Measurements from ENCODE around the gene TPM2.
A peak's percentile ranks its signal among the peaks of the same experiment; 100 is the strongest.

Gene TPM2

DNA sequence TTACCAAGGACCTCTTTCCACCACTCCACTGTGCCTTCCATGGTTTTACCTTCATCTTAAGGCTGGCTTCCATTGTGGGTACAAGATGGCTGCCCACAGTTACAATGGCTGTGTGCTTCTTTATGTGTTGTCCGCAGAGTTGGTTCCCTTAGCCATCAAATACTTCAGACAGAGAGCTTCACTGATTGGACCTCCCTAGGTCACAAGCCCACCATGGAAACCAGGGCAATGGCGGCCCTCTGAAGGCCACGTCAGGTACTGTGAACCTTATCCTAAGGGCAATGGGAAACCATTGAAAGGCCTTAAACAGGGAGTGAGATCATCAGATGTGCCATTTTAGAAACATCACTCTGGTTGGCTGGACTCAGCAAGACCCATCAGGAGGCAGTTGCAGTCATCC is 21.8 kb downstream of the TPM2 start:
- TF ChIP-seq, protein P1, sequence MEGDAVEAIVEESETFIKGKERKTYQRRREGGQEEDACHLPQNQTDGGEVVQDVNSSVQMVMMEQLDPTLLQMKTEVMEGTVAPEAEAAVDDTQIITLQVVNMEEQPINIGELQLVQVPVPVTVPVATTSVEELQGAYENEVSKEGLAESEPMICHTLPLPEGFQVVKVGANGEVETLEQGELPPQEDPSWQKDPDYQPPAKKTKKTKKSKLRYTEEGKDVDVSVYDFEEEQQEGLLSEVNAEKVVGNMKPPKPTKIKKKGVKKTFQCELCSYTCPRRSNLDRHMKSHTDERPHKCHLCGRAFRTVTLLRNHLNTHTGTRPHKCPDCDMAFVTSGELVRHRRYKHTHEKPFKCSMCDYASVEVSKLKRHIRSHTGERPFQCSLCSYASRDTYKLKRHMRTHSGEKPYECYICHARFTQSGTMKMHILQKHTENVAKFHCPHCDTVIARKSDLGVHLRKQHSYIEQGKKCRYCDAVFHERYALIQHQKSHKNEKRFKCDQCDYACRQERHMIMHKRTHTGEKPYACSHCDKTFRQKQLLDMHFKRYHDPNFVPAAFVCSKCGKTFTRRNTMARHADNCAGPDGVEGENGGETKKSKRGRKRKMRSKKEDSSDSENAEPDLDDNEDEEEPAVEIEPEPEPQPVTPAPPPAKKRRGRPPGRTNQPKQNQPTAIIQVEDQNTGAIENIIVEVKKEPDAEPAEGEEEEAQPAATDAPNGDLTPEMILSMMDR (IDR thresholded peaks at IDR 0.05; ENCODE audit: low read depth, low read length, missing control alignments) = no peak
- DNase-seq (ENCODE audit: low read depth) = no peak
- H3K4me3 ChIP-seq (ENCODE audit: low read depth, low read length) = no peak overlapping the region

DNA sequence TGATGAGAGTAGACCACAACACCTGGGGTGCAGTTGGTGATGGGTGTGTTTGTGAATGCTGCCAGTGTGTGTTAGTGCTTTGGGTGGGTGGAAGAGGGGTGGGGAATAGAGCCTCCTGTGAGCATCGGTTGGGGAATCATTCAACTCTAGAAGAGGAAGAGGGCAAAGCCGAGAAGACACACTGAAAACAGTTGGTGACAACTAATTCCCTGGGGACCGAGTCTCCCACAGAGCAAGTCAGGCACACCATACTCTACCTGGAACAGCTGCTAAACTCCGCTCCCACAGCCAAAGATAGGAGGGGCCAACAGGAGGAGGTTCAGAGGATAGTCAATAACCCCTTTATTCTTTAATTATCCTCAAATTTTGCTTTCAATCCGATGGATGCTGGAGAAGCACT is 23.2 kb downstream of the TPM2 start:
- TF ChIP-seq, protein P1 (IDR thresholded peaks at IDR 0.05; ENCODE audit: low read depth, low read length, missing control alignments) = no peak
- H3K4me3 ChIP-seq (ENCODE audit: low read depth, low read length) = no peak overlapping the region
- DNase-seq (ENCODE audit: low read depth) = no peak

DNA sequence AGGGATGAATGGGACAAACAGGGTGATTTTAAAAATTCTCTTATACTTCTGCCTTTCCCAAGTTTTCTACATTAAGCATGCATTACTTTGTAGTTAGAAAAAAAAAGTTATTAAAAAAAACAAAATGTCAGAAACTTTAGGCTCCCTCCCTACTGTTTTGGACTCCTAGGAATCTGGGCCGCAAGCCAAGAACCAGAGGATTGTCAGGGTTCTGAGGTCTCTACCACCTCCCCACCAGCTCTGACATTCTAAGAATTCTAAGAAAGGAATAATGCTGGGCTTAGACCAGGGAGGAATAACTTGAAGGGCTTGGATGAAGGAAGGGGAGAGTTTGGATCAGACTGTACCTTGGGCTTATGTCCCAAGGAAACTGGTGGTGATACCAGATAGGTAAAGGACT is 23.7 kb downstream of the TPM2 start:
- no peak for DNase-seq (ENCODE audit: low read depth)
- TF ChIP-seq, protein P1 (IDR thresholded peaks at IDR 0.05; ENCODE audit: low read depth, low read length, missing control alignments) = no peak
- H3K4me3 ChIP-seq (ENCODE audit: low read depth, low read length) = no peak overlapping the region

DNA sequence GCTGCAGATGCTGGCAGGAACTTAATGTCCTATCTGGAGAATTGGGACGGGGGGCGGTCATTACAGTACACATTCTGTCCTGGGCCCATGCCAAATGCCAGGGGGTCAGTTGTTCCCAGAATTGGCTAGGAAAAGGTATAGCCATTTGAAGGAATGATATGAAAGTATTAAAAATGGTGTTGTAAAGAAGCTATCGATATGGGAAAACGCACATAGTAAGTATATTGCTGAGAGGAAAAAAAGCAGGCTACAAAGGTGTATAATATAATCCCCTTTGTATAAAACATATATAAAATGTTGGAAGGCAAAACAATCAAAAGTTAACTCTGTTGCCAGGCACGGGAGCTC is 24.3 kb downstream of the TPM2 start:
- TF ChIP-seq, protein P1 (IDR thresholded peaks at IDR 0.05; ENCODE audit: low read depth, low read length, missing control alignments) = no peak
- H3K4me3 ChIP-seq (ENCODE audit: low read depth, low read length) = peak overlapping the region; percentile 86
- no peak for DNase-seq (ENCODE audit: low read depth)

DNA sequence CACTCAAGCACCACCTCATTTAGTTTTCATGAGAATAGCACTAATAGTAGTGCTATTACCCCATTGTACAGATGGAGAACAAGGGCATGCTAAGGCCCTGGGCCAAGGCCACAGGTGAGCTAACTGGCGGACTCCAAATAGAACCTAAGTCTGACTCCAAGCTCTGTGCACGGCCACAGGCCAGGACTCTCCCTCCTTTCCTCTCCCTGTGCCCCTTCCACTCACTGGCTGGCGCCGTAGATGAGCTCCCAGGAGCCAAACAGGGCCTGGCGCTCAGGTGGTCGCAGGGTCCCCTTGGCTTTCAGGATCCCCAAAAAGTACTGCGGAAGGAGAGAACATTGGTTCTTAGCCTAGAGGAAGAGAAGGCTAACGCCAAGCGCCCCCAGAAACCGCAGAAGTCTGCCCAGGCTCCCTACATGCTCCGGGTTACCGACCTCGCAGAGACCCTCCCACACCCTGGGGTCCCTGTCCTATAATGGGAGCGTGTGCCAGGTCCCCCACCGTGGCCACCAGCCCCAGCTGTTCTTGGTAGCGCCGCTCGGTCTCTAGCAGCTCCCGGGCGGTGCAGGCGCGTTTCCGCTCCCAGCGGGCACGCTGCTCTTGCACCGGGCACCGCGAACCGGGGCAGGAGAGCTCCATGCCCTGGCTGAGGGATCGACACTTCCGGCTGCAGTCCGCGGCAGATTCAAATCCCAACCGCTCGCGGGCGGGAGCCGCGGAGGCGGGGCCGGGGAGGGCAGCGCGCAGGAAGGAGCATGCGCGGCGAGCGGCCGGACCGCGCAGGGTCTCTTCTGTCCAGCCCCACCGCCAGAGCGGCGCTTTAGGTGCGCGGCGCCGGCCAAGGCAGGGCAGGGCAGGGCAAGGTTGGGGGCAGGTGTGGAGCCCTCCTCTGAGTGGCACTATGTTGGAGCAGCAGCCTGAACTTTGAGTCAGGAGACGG is 24.9 kb downstream of the TPM2 start, which contains the start of gene ARHGEF39:
ARHGEF39 (minus strand) TSS at position 665 of the 940 bp plus-strand sequence; CDS start at position 639, 26 bp downstream.
- H3K4me3 ChIP-seq (ENCODE audit: low read depth, low read length) = peak within 1 kb of the TSS; percentile 86
- DNase-seq (ENCODE audit: low read depth) = no peak
- TF ChIP-seq, protein P1 (IDR thresholded peaks at IDR 0.05; ENCODE audit: low read depth, low read length, missing control alignments) = peak; percentile 13

DNA sequence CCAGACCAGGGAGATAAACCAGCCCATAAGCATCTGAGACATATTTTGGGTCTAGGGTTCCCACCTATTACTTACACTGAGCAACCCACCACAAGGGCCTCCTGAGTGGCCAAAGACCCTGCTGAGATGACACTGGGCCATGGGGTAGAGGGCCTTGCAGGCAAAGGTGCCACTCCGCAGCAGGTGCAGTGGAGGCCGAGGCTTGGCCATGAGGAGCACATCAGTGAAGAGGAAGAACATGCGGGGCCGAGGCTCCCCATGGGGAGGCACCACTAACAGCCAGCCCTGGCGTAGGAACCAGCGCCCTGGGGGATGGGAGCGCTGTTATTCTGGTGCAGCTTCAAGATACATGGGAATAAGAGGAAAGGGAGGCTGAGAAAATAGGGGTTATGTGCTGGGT is 27.3 kb downstream of the TPM2 start:
- no peak overlapping the region for H3K4me3 ChIP-seq (ENCODE audit: low read depth, low read length)
- TF ChIP-seq, protein P1 (IDR thresholded peaks at IDR 0.05; ENCODE audit: low read depth, low read length, missing control alignments) = no peak
- DNase-seq (ENCODE audit: low read depth) = no peak
